Mucosa of descending colon (tissue), 3 donors: Measurements from ENCODE around the gene CHMP5. TPM values are rescaled to one million over a fixed set of nuclear protein-coding genes. Genes with fewer than 3 reads are reported as not detected.

Experiments used
- ATAC-seq: fragments of 200-7000 bp; cut with Tn5 transposase; one replicate; pipeline ENCODE4 v1.9.1; 2020; ENCODE audit warnings: mild to moderate bottlenecking, moderate library complexity
- DNase-seq, 3 donors: peaks; one replicate each; pipeline ENCODE4 v3.0.0-alpha.2; 2020
- H3K36me3 ChIP-seq: fragments of 200-600 bp; one replicate; pipeline ENCODE4 v1.8.0; 2021; ENCODE audit warnings: low read depth, mild to moderate bottlenecking
- H3K4me1 ChIP-seq: fragments of 200-600 bp; one replicate; pipeline ENCODE4 v1.8.0; 2021; ENCODE audit warnings: low read depth, mild to moderate bottlenecking
- H3K4me3 ChIP-seq: fragments of 200-600 bp; one replicate; pipeline ENCODE4 v1.8.0; 2021; ENCODE audit warnings: mild to moderate bottlenecking
- H3K9me3 ChIP-seq: fragments of 200-600 bp; one replicate; pipeline ENCODE4 v1.8.0; 2021; ENCODE audit warnings: mild to moderate bottlenecking
- CTCF ChIP-seq: fragments of 200-600 bp; IDR thresholded peaks from one replicate; pipeline ENCODE4 v1.8.0; 2022; ENCODE audit warnings: antibody characterized with exemption, mild to moderate bottlenecking
- intact Hi-C, 2 donors: fragments of 100-400 bp; cut with DNase I in 1 of 2; cut with micrococcal nuclease in 1 of 2; formaldehyde crosslinking; loops; one replicate each; pipeline versions ENCODE4 v1.11.0 to v1.11.1; 2022; cut with DNase I, micrococcal nuclease
- total RNA-seq, 3 donors: library from RNA; stranded (reverse); fragmentation: NEBNext Ultra II Directional in 2 of 3; extraction: Animal tissue kit (Norgen Biotek cat#: 25700) in 2 of 3; gene quantifications; one replicate each; pipeline versions ENCODE4 v1.2.1 to v1.2.4, GENCODE V29; 2021 to 2023
- donor health status: DM: no; HTN: no; CAD: no; lungs with moderate emphysema.
- donor health status: DM: no; HTN: no; CAD: no.
- donor health status: DM: no; HTN: yes; CAD: no.

CHMP5 gene
- total RNA-seq, 3 donors from 2014 or later, result 72.2 to 98.1 (median 84.3) TPM

DNA sequence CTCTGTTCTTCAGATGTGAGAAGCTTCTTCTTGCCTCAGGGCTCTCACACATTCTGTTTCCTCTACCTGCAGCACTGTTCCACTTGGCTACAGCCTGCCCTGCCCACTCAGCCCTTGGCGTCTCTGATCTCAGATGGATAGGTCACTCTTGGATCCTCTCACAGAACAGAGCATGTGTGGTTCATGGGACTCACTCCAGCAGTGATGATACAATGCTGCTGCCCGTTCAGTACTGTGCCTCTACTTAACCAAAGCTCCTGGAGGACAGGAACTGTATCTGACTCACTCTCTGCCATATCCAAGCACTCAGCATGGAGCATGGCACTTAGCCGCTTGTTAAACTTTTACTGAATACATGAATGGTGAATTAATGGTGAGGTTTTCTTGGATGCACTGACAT lies 28.3 kb upstream of the CHMP5 start:
- H3K9me3 ChIP-seq, result no peaks in the 10 kb centered on the region
- no peak overlapping the region for H3K4me3 ChIP-seq
- DNase-seq, result no peak
- intact Hi-C loops, result no loop called here
- no peak for TF ChIP-seq CTCF
- H3K4me1 ChIP-seq, result peaks cover 24% of the 10 kb centered on the region
- H3K36me3 ChIP-seq, result no peaks in the 10 kb centered on the region
- ATAC-seq, result no peak

DNA sequence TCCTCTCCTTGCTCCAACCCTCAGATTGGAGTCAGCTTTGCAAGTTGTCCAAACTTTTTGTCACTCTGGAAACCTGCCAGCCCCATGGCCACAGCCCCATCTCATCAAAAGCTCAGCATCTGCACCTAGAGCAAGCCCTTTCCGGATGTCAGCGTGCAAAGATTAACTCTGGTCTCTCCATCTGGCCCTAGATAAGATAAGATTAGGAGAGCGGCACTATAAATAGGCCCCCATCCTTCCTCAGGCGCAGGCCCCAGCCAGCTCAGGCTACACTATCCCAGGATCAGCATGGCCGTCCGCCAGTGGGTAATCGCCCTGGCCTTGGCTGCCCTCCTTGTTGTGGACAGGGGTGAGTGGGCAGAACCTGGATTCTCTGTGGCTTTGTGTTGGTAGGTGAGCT lies 24.9 kb upstream of the CHMP5 start, which contains the start of gene SPINK4:
SPINK4 (plus strand) TSS at position 247 of the 400 bp plus-strand sequence; CDS start at position 289, 42 bp downstream.
- Histone ChIP-seq H3K9me3 (no peaks in the 10 kb centered on the region), H3K4me3 (no peak within 1 kb of the TSS), H3K4me1 (peaks cover 9% of the 10 kb centered on the region), H3K36me3 (no peaks in the 10 kb centered on the region)
- ATAC-seq (peak; percentile 71), DNase-seq (no peak)
- intact Hi-C loops, result no loop called here
- no peak for TF ChIP-seq CTCF

DNA sequence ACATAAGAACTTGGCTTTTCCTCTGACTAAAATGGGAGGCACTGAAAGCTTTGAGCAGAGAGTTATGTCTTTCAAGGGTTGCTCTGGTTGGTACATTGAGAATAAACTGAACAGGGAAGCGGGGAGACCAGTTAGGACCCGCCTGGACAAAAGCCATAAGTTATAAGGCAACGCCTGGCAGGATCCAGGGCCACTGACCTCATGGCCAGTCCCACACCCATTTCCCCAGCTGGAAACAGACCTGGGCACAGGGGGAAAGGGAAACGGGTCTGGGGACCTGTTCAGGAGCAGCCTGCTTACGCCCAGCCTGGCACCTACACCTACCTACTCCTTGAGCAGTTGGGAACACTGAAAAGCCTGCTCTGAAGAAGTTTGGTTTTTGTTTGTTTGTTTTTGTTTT lies 23.6 kb upstream of the CHMP5 start:
- Histone ChIP-seq H3K4me1 (peaks cover 6% of the 10 kb centered on the region), H3K36me3 (no peaks in the 10 kb centered on the region), H3K4me3 (no peak overlapping the region), H3K9me3 (no peaks in the 10 kb centered on the region)
- ATAC-seq (peak; percentile 59), DNase-seq (peak in 2 of 3 donors; percentile 50 to 55)
- intact Hi-C loops, result no loop called here
- TF ChIP-seq CTCF, result no peak

DNA sequence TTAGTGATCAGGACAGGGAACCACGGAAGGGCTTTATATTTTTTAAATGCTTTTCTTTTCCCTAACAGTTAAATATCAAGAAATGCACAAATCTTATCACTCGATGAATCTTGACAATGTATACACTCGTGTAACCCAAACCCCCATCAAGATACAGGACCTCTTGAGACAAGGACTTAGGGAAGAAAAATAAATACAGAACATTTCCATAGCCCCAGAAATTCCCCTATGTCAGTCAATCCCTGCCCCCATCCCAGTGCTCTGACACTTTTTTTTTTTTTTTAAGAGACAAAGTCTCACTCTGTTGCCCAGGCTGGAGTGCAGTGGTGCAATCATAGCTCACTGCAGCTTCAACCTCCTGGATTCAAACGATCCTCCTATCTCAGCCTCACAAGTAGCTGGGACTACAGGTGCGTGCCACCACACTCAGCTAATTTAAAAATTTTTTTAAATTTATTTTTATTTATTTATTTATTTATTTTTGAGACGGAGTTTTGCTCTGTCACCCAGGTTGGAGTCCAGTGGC lies 22.2 kb upstream of the CHMP5 start:
- no peak for TF ChIP-seq CTCF
- Histone ChIP-seq H3K4me3 (no peak overlapping the region), H3K36me3 (no peaks in the 10 kb centered on the region), H3K9me3 (no peaks in the 10 kb centered on the region), H3K4me1 (peaks cover 6% of the 10 kb centered on the region)
- ATAC-seq (no peak), DNase-seq (no peak)
- intact Hi-C loops, result no loop called here

GRCh38 chr9:33244137-33244784 lies 20.6 kb upstream of the CHMP5 start:
- peak in 2 of 3 donors; percentile 30 to 44 for DNase-seq
- H3K9me3 ChIP-seq, result no peaks in the 10 kb centered on the region
- TF ChIP-seq CTCF, result no peak
- no peaks in the 10 kb centered on the region for H3K36me3 ChIP-seq
- H3K4me1 ChIP-seq, result peaks cover 6% of the 10 kb centered on the region
- peak; percentile 75 for ATAC-seq
- intact Hi-C loops, result no loop called here
- H3K4me3 ChIP-seq, result no peak overlapping the region
